B cell (primary cell): ENCODE data around the gene PYGL.

Experiments
- EZH2 ChIP-seq: IDR thresholded peaks from 2 replicates; pipeline ENCODE4 v1.6.1; 2012; ENCODE audit warnings: borderline replicate concordance, low read depth, mild to moderate bottlenecking, moderate library complexity, low read length; ENCODE audit not compliant: insufficient read depth, poor library complexity, severe bottlenecking
- TF ChIP-seq, protein P1 (sequence below): fragments of 200-600 bp; IDR thresholded peaks from one replicate; pipeline ENCODE4 v1.8.0; 2022; ENCODE audit warnings: antibody characterized with exemption, mild to moderate bottlenecking

GRCh38 chr14:50864237-50864636 lies 80.0 kb downstream of the PYGL start:
- TF ChIP-seq, protein P1, sequence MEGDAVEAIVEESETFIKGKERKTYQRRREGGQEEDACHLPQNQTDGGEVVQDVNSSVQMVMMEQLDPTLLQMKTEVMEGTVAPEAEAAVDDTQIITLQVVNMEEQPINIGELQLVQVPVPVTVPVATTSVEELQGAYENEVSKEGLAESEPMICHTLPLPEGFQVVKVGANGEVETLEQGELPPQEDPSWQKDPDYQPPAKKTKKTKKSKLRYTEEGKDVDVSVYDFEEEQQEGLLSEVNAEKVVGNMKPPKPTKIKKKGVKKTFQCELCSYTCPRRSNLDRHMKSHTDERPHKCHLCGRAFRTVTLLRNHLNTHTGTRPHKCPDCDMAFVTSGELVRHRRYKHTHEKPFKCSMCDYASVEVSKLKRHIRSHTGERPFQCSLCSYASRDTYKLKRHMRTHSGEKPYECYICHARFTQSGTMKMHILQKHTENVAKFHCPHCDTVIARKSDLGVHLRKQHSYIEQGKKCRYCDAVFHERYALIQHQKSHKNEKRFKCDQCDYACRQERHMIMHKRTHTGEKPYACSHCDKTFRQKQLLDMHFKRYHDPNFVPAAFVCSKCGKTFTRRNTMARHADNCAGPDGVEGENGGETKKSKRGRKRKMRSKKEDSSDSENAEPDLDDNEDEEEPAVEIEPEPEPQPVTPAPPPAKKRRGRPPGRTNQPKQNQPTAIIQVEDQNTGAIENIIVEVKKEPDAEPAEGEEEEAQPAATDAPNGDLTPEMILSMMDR: no peak
- TF ChIP-seq EZH2: no peak
